Measurements from ENCODE around the gene UBAP1L. TPM values are rescaled to one million over a fixed set of nuclear protein-coding genes. Genes with fewer than 3 reads are reported as not detected.
A peak's percentile ranks its signal among the peaks of the same experiment; 100 is the strongest.

Gene UBAP1L
- total RNA-seq, 4 donors from 2014 or later: 2.0 to 8.2 (median 4.4) TPM

GRCh38 chr15:65091946-65092770, 22.8 kb downstream of the UBAP1L start:
- TF ChIP-seq POLR2AphosphoS5 (IDR thresholded peaks at IDR 0.05) (no peak), EP300 (IDR thresholded peaks at IDR 0.05; ENCODE audit: low read depth) (no peak), POLR2A (IDR thresholded peaks at IDR 0.05) (no peak)
- TF ChIP-seq, protein P1, sequence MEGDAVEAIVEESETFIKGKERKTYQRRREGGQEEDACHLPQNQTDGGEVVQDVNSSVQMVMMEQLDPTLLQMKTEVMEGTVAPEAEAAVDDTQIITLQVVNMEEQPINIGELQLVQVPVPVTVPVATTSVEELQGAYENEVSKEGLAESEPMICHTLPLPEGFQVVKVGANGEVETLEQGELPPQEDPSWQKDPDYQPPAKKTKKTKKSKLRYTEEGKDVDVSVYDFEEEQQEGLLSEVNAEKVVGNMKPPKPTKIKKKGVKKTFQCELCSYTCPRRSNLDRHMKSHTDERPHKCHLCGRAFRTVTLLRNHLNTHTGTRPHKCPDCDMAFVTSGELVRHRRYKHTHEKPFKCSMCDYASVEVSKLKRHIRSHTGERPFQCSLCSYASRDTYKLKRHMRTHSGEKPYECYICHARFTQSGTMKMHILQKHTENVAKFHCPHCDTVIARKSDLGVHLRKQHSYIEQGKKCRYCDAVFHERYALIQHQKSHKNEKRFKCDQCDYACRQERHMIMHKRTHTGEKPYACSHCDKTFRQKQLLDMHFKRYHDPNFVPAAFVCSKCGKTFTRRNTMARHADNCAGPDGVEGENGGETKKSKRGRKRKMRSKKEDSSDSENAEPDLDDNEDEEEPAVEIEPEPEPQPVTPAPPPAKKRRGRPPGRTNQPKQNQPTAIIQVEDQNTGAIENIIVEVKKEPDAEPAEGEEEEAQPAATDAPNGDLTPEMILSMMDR (IDR thresholded peaks at IDR 0.05): no peak
- Histone ChIP-seq H3K36me3 (no peaks in the 10 kb centered on the region), H3K27me3 (no peaks in the 10 kb centered on the region), H3K27ac (peak overlapping the region in 2 of 4 donors; percentile 33 to 36), H3K4me1 (peaks cover 25 to 39% (median 36%) of the 10 kb centered on the region in 4 donors), H3K4me3 (no peak overlapping the region), H3K9me3 (no peaks in the 10 kb centered on the region)
- WGBS, 2 donors (ENCODE audit: low coverage in 1 of 2): 67 to 76% methylated on average over 1 to 12 of the region's 12 CpGs
- DNase-seq: no peak
- intact Hi-C loops (cut with DNase I; ENCODE audit: low total_unique reads): no loop called here
- in situ Hi-C loops (cut with MboI; ENCODE audit: low pct_ligation_motif_present in 1 of 4, low pct_unique_long_range_greater_than_20kb in 1 of 4, low sequenced_read_pairs in 3 of 4): loop anchor here in 2 of 4 donors (10.0 kb wide), 1 partner anchor 57 kb away; no protein-coding TSS in a partner anchor

DNA sequence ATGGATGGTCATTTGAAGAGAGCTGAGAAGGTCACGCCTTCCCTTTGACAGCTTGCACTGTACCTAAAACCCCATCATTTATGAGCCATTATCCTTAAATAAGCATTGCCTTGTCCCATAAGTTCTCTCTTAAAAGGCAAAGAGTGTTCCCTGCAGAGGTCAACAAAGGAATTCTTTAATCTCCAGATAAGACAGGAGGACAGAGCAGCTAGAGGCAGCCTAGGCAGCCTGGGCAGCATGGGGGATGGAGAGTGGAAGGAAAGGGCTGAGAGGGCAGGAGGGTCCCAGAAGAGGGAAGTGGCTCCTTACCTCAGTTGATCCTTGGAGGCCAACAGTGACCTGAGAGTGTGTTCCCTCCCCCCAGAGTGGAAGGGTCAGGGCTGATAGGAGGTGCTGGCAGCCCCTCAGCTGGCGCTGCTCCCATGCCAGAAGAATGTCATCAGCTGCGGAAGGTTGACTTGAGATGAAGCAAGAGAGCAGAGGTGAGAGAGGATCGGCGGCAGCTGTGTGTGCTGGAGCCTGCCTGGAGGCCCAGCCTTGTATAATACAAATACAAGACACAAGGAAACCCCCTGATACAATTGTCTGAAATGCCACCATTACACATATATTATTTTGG, 25.7 kb downstream of the UBAP1L start:
- 40 to 85% methylated on average over 1 to 5 of the region's 5 CpGs for WGBS, 2 donors (ENCODE audit: low coverage in 1 of 2)
- in situ Hi-C loops (cut with MboI; ENCODE audit: low pct_ligation_motif_present in 1 of 4, low pct_unique_long_range_greater_than_20kb in 1 of 4, low sequenced_read_pairs in 3 of 4): loop anchor here in 1 of 4 donors (10.0 kb wide), 1 partner anchor 55 kb away; no protein-coding TSS in a partner anchor
- TF ChIP-seq, protein P1 (IDR thresholded peaks at IDR 0.05): no peak
- TF ChIP-seq EP300 (IDR thresholded peaks at IDR 0.05; ENCODE audit: low read depth) (no peak), POLR2A (IDR thresholded peaks at IDR 0.05) (no peak)
- peak overlapping the region; percentile 84 to 91 (median 88) for H3K27ac ChIP-seq
- H3K9me3 ChIP-seq: no peaks in the 10 kb centered on the region
- H3K27me3 ChIP-seq: no peaks in the 10 kb centered on the region
- intact Hi-C loops (cut with DNase I; ENCODE audit: low total_unique reads): no loop called here
- no peak overlapping the region for H3K4me3 ChIP-seq
- H3K4me1 ChIP-seq: peaks cover 27 to 38% (median 30%) of the 10 kb centered on the region in 4 donors
- no peak for DNase-seq
- H3K36me3 ChIP-seq: no peaks in the 10 kb centered on the region

DNA sequence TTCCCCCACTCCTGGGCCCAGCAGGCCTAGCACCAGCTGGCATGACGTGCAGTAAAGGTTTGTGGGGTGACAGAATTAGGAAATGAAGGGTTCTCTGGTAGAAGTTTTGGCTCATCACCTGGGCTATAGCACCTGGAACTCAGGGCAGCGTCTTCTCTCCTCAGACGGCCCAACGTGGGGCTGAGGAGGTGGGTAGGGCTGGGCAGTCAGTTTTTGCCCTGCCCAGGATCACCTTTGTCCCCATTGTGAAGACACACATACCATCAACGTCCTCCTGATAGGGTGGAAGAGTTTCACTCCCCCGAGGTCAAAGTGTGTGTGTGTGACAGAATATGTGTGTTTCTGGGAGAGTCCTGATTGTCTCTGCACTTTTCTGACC, 26.4 kb downstream of the UBAP1L start:
- no peaks in the 10 kb centered on the region for H3K36me3 ChIP-seq
- in situ Hi-C loops (cut with MboI; ENCODE audit: low pct_ligation_motif_present in 1 of 4, low pct_unique_long_range_greater_than_20kb in 1 of 4, low sequenced_read_pairs in 3 of 4): loop anchor here in 1 of 4 donors (10.0 kb wide), 1 partner anchor 54 kb away; no protein-coding TSS in a partner anchor
- peaks cover 27 to 39% (median 31%) of the 10 kb centered on the region in 4 donors for H3K4me1 ChIP-seq
- WGBS, 2 donors (ENCODE audit: low coverage in 1 of 2): 32% methylated on average over 6 of the region's 6 CpGs; no CpG with 5 or more reads in 1 of the 2 donors
- DNase-seq: peak; percentile 73
- TF ChIP-seq POLR2AphosphoS5 (IDR thresholded peaks at IDR 0.05) (peak in 1 of 3 donors; percentile 37), EP300 (IDR thresholded peaks at IDR 0.05; ENCODE audit: low read depth) (no peak), POLR2A (IDR thresholded peaks at IDR 0.05) (peak; percentile 55)
- no peaks in the 10 kb centered on the region for H3K27me3 ChIP-seq
- no peak overlapping the region for H3K4me3 ChIP-seq
- peak overlapping the region; percentile 84 to 91 (median 88) for H3K27ac ChIP-seq
- intact Hi-C loops (cut with DNase I; ENCODE audit: low total_unique reads): loop anchor here (1.0 kb wide), 1 partner anchor 21 kb away; the partner anchor contains the start of gene RASL12
- no peaks in the 10 kb centered on the region for H3K9me3 ChIP-seq

DNA sequence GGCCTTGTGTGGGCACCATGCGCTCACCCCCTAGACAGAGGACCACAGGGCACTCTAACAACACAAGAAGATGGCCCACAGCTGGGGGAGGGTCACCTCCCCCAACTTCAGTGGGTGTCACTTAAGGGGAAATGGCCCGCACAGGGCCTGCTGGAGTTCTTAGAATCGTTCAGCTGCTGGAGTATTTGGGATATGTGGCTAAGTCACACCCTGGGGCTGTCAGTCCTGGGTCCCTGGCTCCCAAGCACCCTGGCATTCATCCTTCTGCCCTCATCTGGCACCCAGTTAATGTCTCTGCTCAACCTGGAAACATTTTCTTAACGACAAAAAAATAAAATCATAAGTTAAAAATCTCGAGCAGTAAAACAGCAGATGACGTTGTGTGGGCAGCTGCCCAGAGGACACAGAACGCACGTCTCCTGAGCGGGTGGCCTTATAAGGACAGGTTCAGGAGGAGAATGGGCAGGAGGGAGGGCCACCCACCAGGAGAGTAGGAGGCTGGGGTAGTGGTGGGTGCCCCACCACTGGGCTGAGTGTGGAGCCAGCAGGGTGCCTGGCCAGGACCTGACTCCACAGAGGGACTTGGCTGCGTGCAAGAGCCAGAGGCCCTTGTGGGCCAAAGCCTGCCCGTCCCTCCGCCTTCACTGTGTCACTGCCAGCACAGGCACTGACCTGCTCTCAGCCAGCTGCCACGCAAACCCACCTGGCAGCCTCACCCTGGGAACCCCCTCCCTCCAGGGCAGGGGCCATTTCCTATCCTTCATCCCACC, 26.9 kb downstream of the UBAP1L start:
- H3K27me3 ChIP-seq: no peaks in the 10 kb centered on the region
- WGBS, 2 donors (ENCODE audit: low coverage in 1 of 2): 18 to 49% methylated on average over 2 to 12 of the region's 13 CpGs
- peaks cover 27 to 45% (median 37%) of the 10 kb centered on the region in 4 donors for H3K4me1 ChIP-seq
- in situ Hi-C loops (cut with MboI; ENCODE audit: low pct_ligation_motif_present in 1 of 4, low pct_unique_long_range_greater_than_20kb in 1 of 4, low sequenced_read_pairs in 3 of 4): loop anchor here in 1 of 4 donors (10.0 kb wide), 1 partner anchor 53 kb away; no protein-coding TSS in a partner anchor
- H3K4me3 ChIP-seq: no peak overlapping the region
- TF ChIP-seq, protein P1 (IDR thresholded peaks at IDR 0.05): no peak
- peak; percentile 73 for TF ChIP-seq EP300 (IDR thresholded peaks at IDR 0.05; ENCODE audit: low read depth)
- peak; percentile 13 to 57 (median 45) for TF ChIP-seq POLR2AphosphoS5 (IDR thresholded peaks at IDR 0.05)
- H3K36me3 ChIP-seq: no peaks in the 10 kb centered on the region
- H3K27ac ChIP-seq: peak overlapping the region; percentile 84 to 91 (median 88)
- no peaks in the 10 kb centered on the region for H3K9me3 ChIP-seq
- peak; percentile 73 for DNase-seq
- intact Hi-C loops (cut with DNase I; ENCODE audit: low total_unique reads): loop anchor here (1.0 kb wide), 1 partner anchor 21 kb away; the partner anchor contains the start of gene RASL12
